Measurements from ENCODE around the gene CDC26.
"Not testable (repeated sequence)": the region's sequence is repeated elsewhere in the genome, so short reads cannot be mapped to it uniquely, and the experiment has no call there.

Gene CDC26

GRCh38 chr9:113307396-113307975 lies 32.1 kb upstream of the CDC26 start:
- no peak overlapping the region for H3K4me3 ChIP-seq (ENCODE audit: low read length)
- H3K9me3 ChIP-seq (replicated peaks; ENCODE audit: low read length): no peaks in the 10 kb centered on the region
- H3K27me3 ChIP-seq (ENCODE audit: control insufficient read depth, insufficient read depth, low read length): peaks cover 25% of the 10 kb centered on the region
- no peaks in the 10 kb centered on the region for H3K4me1 ChIP-seq (ENCODE audit: control insufficient read depth, insufficient read depth, low read length)
- no peaks in the 10 kb centered on the region for H3K36me3 ChIP-seq (ENCODE audit: insufficient read depth, low read length)
- no peak overlapping the region for H3K4me2 ChIP-seq (ENCODE audit: low read length)
- no peak overlapping the region for H3K9ac ChIP-seq (ENCODE audit: low read depth, low read length)

- no peak overlapping the region for H3K4me3 ChIP-seq (ENCODE audit: low read length)
- H3K4me2 ChIP-seq (ENCODE audit: low read length): no peak overlapping the region
- H3K36me3 ChIP-seq (ENCODE audit: insufficient read depth, low read length): no peaks in the 10 kb centered on the region
- peaks cover 34% of the 10 kb centered on the region for H3K27me3 ChIP-seq (ENCODE audit: control insufficient read depth, insufficient read depth, low read length)
- no peak overlapping the region for H3K9ac ChIP-seq (ENCODE audit: low read depth, low read length)
- H3K4me1 ChIP-seq (ENCODE audit: control insufficient read depth, insufficient read depth, low read length): no peaks in the 10 kb centered on the region
- H3K9me3 ChIP-seq (replicated peaks; ENCODE audit: low read length): no peaks in the 10 kb centered on the region
Observed at GRCh38 chr9:113306566-113306965, 31.2 kb upstream of the CDC26 start.

- peaks cover 61% of the 10 kb centered on the region for H3K27me3 ChIP-seq (ENCODE audit: control insufficient read depth, insufficient read depth, low read length)
- H3K9me3 ChIP-seq (replicated peaks; ENCODE audit: low read length): no peaks in the 10 kb centered on the region
- H3K36me3 ChIP-seq (ENCODE audit: insufficient read depth, low read length): no peaks in the 10 kb centered on the region
- H3K9ac ChIP-seq (ENCODE audit: low read depth, low read length): no peak within 1 kb of the TSS
- no peak within 1 kb of the TSS for H3K4me2 ChIP-seq (ENCODE audit: low read length)
- H3K4me3 ChIP-seq (ENCODE audit: low read length): no peak within 1 kb of the TSS
- no peaks in the 10 kb centered on the region for H3K4me1 ChIP-seq (ENCODE audit: control insufficient read depth, insufficient read depth, low read length)
Observed at GRCh38 chr9:113302792-113303418, 27.5 kb upstream of the CDC26 start, which contains the start of gene RNF183. Gene RNF183, minus strand, starts transcription at chr9:113303376. Its CDS starts 5,192 bp downstream, at chr9:113298184.

- Histone ChIP-seq H3K4me2 (ENCODE audit: low read length) (no peak overlapping the region), H3K9me3 (replicated peaks; ENCODE audit: low read length) (no peaks in the 10 kb centered on the region), H3K36me3 (ENCODE audit: insufficient read depth, low read length) (no peaks in the 10 kb centered on the region), H3K27me3 (ENCODE audit: control insufficient read depth, insufficient read depth, low read length) (peaks cover 58% of the 10 kb centered on the region), H3K4me1 (ENCODE audit: control insufficient read depth, insufficient read depth, low read length) (no peaks in the 10 kb centered on the region), H3K4me3 (ENCODE audit: low read length) (no peak overlapping the region), H3K9ac (ENCODE audit: low read depth, low read length) (no peak overlapping the region)
Observed at GRCh38 chr9:113301548-113301947, 26.2 kb upstream of the CDC26 start.

- H3K4me3 ChIP-seq (ENCODE audit: low read length): no peak overlapping the region
- H3K27me3 ChIP-seq (ENCODE audit: control insufficient read depth, insufficient read depth, low read length): peaks cover 58% of the 10 kb centered on the region
- no peaks in the 10 kb centered on the region for H3K4me1 ChIP-seq (ENCODE audit: control insufficient read depth, insufficient read depth, low read length)
- no peak overlapping the region for H3K9ac ChIP-seq (ENCODE audit: low read depth, low read length)
- H3K36me3 ChIP-seq (ENCODE audit: insufficient read depth, low read length): no peaks in the 10 kb centered on the region
- H3K9me3 ChIP-seq (replicated peaks; ENCODE audit: low read length): no peaks in the 10 kb centered on the region
- no peak overlapping the region for H3K4me2 ChIP-seq (ENCODE audit: low read length)
Observed at GRCh38 chr9:113299800-113300292, 24.5 kb upstream of the CDC26 start.

DNA sequence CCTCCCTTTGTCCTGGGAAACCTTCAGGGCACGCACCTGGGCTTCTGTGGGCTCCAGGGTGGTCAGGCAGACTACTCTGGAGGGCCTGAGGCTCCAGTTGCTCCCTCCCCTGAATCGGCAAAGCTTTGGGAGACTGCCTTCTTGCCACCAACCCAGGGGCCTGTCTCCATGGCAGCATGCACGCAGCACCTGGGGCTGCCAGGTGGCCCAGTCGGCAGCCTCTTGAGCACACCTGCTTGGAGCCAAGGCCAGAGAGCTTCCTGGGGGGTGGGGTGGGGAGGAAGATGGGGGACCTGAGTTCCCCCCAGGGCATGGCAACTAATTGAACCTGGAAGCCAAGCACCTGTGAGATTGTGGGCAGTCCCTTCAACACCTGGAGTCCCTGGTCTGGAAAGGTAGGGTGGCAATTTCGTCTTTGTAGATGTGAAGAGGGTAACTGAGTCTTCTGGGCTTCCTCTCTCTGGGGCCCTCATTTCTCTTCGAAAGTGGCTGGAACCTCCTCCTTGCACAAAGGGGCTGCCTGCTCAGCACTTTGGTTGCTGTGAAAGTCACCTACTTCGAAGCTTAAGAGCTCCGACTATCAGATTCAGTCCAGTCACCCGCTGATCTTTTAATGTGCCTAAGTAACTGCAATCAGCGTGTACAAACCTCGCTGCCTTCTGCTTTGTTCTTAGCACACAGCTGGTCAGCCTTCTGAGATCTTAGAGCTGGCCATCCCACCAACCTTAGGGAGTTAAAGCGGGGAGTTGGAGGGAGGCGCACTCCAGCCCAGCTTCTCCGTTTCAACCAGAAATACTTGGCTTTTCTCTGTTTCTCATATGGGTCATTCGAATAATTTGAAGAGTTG lies 23.8 kb upstream of the CDC26 start:
- Histone ChIP-seq H3K4me1 (ENCODE audit: control insufficient read depth, insufficient read depth, low read length) (no peaks in the 10 kb centered on the region), H3K9ac (ENCODE audit: low read depth, low read length) (no peak overlapping the region), H3K27me3 (ENCODE audit: control insufficient read depth, insufficient read depth, low read length) (peaks cover 58% of the 10 kb centered on the region), H3K4me3 (ENCODE audit: low read length) (no peak overlapping the region), H3K9me3 (replicated peaks; ENCODE audit: low read length) (no peaks in the 10 kb centered on the region), H3K36me3 (ENCODE audit: insufficient read depth, low read length) (no peaks in the 10 kb centered on the region), H3K4me2 (ENCODE audit: low read length) (no peak overlapping the region)

- H3K27me3 ChIP-seq (ENCODE audit: control insufficient read depth, insufficient read depth, low read length): peaks cover 54% of the 10 kb centered on the region
- H3K4me2 ChIP-seq (ENCODE audit: low read length): no peak overlapping the region
- H3K4me3 ChIP-seq (ENCODE audit: low read length): no peak overlapping the region
- peaks cover under 1% of the 10 kb centered on the region for H3K36me3 ChIP-seq (ENCODE audit: insufficient read depth, low read length)
- H3K9me3 ChIP-seq (replicated peaks; ENCODE audit: low read length): no peaks in the 10 kb centered on the region
- H3K4me1 ChIP-seq (ENCODE audit: control insufficient read depth, insufficient read depth, low read length): no peaks in the 10 kb centered on the region
- H3K9ac ChIP-seq (ENCODE audit: low read depth, low read length): no peak overlapping the region
Observed at GRCh38 chr9:113298311-113298710, 22.9 kb upstream of the CDC26 start.

DNA sequence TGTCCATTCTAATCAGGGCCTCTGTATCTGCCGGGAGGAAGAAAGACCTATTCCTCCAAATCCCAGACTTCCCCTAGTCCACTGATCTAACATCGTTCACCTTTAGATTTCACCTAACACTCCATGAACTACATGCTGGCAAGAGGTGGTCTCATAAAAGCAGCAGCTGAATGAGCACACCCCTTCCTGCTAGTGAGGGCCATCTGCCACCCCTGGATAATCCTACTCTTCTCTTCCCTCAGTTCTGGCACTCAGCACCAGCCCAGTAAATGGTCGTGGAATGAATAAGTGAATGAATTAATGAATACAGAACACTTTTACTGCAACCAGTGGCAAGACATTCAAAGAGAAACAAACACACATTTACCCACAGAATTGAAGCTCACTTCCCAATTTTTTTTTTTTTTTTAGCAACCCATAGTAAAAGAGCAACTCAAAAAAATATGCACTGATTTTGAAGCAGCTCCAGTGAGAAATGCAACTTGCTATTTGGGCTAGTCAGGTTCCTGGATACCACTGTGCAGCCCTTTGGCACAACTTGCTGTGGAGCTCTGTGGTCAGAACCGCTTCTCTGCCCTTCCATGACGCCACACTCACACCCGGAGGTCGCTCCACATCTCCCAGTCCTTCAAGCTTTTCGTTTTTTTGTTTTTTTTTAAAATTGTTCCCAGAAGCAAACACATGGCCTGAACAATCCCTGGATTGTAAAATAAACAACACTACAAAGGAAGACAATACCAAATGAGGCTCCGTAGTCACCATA lies 21.6 kb upstream of the CDC26 start:
- peaks cover 41% of the 10 kb centered on the region for H3K27me3 ChIP-seq (ENCODE audit: control insufficient read depth, insufficient read depth, low read length)
- peaks cover 13% of the 10 kb centered on the region for H3K36me3 ChIP-seq (ENCODE audit: insufficient read depth, low read length)
- H3K4me1 ChIP-seq (ENCODE audit: control insufficient read depth, insufficient read depth, low read length): no peaks in the 10 kb centered on the region
- no peak overlapping the region for H3K4me2 ChIP-seq (ENCODE audit: low read length)
- H3K9ac ChIP-seq (ENCODE audit: low read depth, low read length): no peak overlapping the region
- no peaks in the 10 kb centered on the region for H3K9me3 ChIP-seq (replicated peaks; ENCODE audit: low read length)
- no peak overlapping the region for H3K4me3 ChIP-seq (ENCODE audit: low read length)

- not testable (repeated sequence) for H3K9ac ChIP-seq (ENCODE audit: low read depth, low read length); H3K4me1 ChIP-seq (ENCODE audit: control insufficient read depth, insufficient read depth, low read length); H3K4me2 ChIP-seq (ENCODE audit: low read length); H3K4me3 ChIP-seq (ENCODE audit: low read length); H3K9me3 ChIP-seq (replicated peaks; ENCODE audit: low read length)
- peaks cover 20% of the 10 kb centered on the region for H3K36me3 ChIP-seq (ENCODE audit: insufficient read depth, low read length)
- H3K27me3 ChIP-seq (ENCODE audit: control insufficient read depth, insufficient read depth, low read length): peaks cover 33% of the 10 kb centered on the region
Observed at GRCh38 chr9:113296247-113296646, 20.9 kb upstream of the CDC26 start.

- Histone ChIP-seq H3K36me3 (ENCODE audit: insufficient read depth, low read length) (peaks cover 48% of the 10 kb centered on the region), H3K27me3 (ENCODE audit: control insufficient read depth, insufficient read depth, low read length) (peaks cover 5% of the 10 kb centered on the region), H3K9me3 (replicated peaks; ENCODE audit: low read length) (no peaks in the 10 kb centered on the region), H3K4me3 (ENCODE audit: low read length) (no peak overlapping the region), H3K4me1 (ENCODE audit: control insufficient read depth, insufficient read depth, low read length) (no peaks in the 10 kb centered on the region), H3K9ac (ENCODE audit: low read depth, low read length) (no peak overlapping the region), H3K4me2 (ENCODE audit: low read length) (no peak overlapping the region)
Observed at GRCh38 chr9:113293285-113293878, 18.0 kb upstream of the CDC26 start.

All from skeletal muscle satellite cell (primary cell).